Mesendoderm (in vitro differentiated cells): ENCODE measurements around the gene MRPL11.

Experiments
- DNase-seq: peaks from one replicate; pipeline ENCODE4 v3.0.0; 2013
- H2AK5ac ChIP-seq: 2 replicates; pipeline ENCODE4 v1.6.1; 2013; ENCODE audit warnings: low read length, inconsistent platforms
- H2BK120ac ChIP-seq: 2 replicates; pipeline ENCODE4 v1.6.1; 2013; ENCODE audit warnings: low read depth, mild to moderate bottlenecking, low read length, moderate library complexity, mixed read lengths
- H2BK15ac ChIP-seq: replicated peaks from 2 replicates; pipeline ENCODE4 v1.6.1; 2013; ENCODE audit warnings: low read depth, mild to moderate bottlenecking, moderate library complexity
- H2BK5ac ChIP-seq: 2 replicates; pipeline ENCODE4 v1.6.1; 2013; ENCODE audit warnings: low read length, inconsistent platforms
- H3K18ac ChIP-seq: 2 replicates; pipeline ENCODE4 v1.6.1; 2013; ENCODE audit warnings: mild to moderate bottlenecking, low read length, mixed read lengths
- H3K23ac ChIP-seq: one replicate; pipeline ENCODE4 v1.6.1; 2013; ENCODE audit warnings: low read length
- H3K27ac ChIP-seq: 2 replicates; pipeline ENCODE4 v1.5.1; 2013; ENCODE audit warnings: low read depth, mild to moderate bottlenecking, inconsistent platforms, low read length, moderate library complexity
- H3K27me3 ChIP-seq: 2 replicates; pipeline ENCODE4 v1.6.1; 2013; ENCODE audit warnings: low read length, control low read depth, mild to moderate bottlenecking, inconsistent platforms; ENCODE audit not compliant: insufficient read depth, poor library complexity
- H3K36me3 ChIP-seq: 2 replicates; pipeline ENCODE4 v1.6.1; 2013; ENCODE audit warnings: low read length, inconsistent platforms; ENCODE audit not compliant: control insufficient read depth, insufficient read depth
- H3K4ac ChIP-seq: one replicate; pipeline ENCODE4 v1.6.1; 2013; ENCODE audit warnings: low read depth, mild to moderate bottlenecking, low read length, moderate library complexity
- H3K4me1 ChIP-seq: 2 replicates; pipeline ENCODE4 v1.6.1; 2013; ENCODE audit warnings: low read depth, low read length, inconsistent platforms; ENCODE audit not compliant: control insufficient read depth
- H3K4me2 ChIP-seq: 2 replicates; pipeline ENCODE4 v1.6.1; 2013; ENCODE audit warnings: low read length
- H3K4me3 ChIP-seq: 2 replicates; pipeline ENCODE4 v1.5.1; 2013; ENCODE audit warnings: mild to moderate bottlenecking, low read length
- H3K56ac ChIP-seq: one replicate; pipeline ENCODE4 v1.6.1; 2013; ENCODE audit warnings: low read length
- H3K79me1 ChIP-seq: 2 replicates; pipeline ENCODE4 v1.6.1; 2013; ENCODE audit warnings: low read length, inconsistent platforms
- H3K79me2 ChIP-seq: 2 replicates; pipeline ENCODE4 v1.6.1; 2013; ENCODE audit warnings: mild to moderate bottlenecking, low read length; ENCODE audit not compliant: control insufficient read depth, insufficient read depth
- H3K9ac ChIP-seq: 2 replicates; pipeline ENCODE4 v1.6.1; 2013; ENCODE audit warnings: low read length, inconsistent platforms
- H4K5ac ChIP-seq: one replicate; pipeline ENCODE4 v1.6.1; 2013; ENCODE audit warnings: low read length
- H4K8ac ChIP-seq: one replicate; pipeline ENCODE4 v1.6.1; 2013; ENCODE audit warnings: low read depth, mild to moderate bottlenecking, control low read depth, low read length, moderate library complexity
- WGBS: extraction: QIAGEN DNeasy Blood & Tissue Kit; methylation state at CpG from one replicate; pipeline ENCODE4 v1.1.7; 2013; ENCODE audit warnings: low lambda C conversion rate, missing lambda C conversion rate; ENCODE audit not compliant: insufficient coverage; ENCODE audit errors: extremely low coverage; 5-methylcytosine and 5-hydroxymethylcytosine counted together

The MRPL11 gene

DNA sequence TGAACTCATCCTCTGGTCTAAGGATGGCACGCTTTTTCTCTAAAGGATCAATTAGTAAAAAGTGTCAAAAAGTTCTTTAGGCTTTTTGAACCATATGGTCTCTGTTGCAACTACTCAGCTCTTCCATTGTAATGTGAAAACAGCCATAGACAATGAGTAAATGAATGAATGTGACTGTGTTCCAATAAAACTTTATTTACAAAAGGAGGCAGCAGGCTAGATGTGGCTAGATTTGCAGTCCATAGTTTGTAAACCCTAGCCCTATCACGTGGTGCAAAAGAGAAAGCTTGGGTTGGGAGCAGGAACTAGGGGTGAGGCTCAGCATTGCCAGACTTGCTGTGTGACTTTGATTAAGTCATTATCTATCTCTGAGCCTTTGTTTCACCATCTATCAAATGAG is 23.2 kb downstream of the MRPL11 start:
- H3K27ac ChIP-seq = no peak overlapping the region
- H3K9ac ChIP-seq = no peak overlapping the region
- no peak overlapping the region for H3K4ac ChIP-seq
- H2AK5ac ChIP-seq = no peak overlapping the region
- H2BK120ac ChIP-seq = no peak overlapping the region
- H4K5ac ChIP-seq = no peak overlapping the region
- no CpG with 5 or more reads among the region's 2 CpGs for WGBS
- no peak overlapping the region for H3K23ac ChIP-seq
- H3K36me3 ChIP-seq = no peaks in the 10 kb centered on the region
- no peaks in the 10 kb centered on the region for H3K79me2 ChIP-seq
- no peak for DNase-seq
- no peak overlapping the region for H2BK5ac ChIP-seq
- no peak overlapping the region for H3K56ac ChIP-seq
- peaks cover 2% of the 10 kb centered on the region for H3K4me1 ChIP-seq
- no peak overlapping the region for H3K4me3 ChIP-seq
- no peak overlapping the region for H4K8ac ChIP-seq
- H3K79me1 ChIP-seq = no peaks in the 10 kb centered on the region
- H3K18ac ChIP-seq = no peak overlapping the region
- H3K27me3 ChIP-seq = peaks cover 12% of the 10 kb centered on the region
- H2BK15ac ChIP-seq = no peak overlapping the region
- H3K4me2 ChIP-seq = no peak overlapping the region

- no peak overlapping the region for H2BK15ac ChIP-seq
- H3K4me3 ChIP-seq = no peak overlapping the region
- no peaks in the 10 kb centered on the region for H3K4me1 ChIP-seq
- H3K4me2 ChIP-seq = no peak overlapping the region
- no peak overlapping the region for H2BK120ac ChIP-seq
- no peak overlapping the region for H4K8ac ChIP-seq
- H3K18ac ChIP-seq = no peak overlapping the region
- no peaks in the 10 kb centered on the region for H3K79me1 ChIP-seq
- H3K23ac ChIP-seq = no peak overlapping the region
- H3K4ac ChIP-seq = no peak overlapping the region
- DNase-seq = peak; percentile 75
- H3K56ac ChIP-seq = no peak overlapping the region
- H3K36me3 ChIP-seq = no peaks in the 10 kb centered on the region
- WGBS = no CpG with 5 or more reads among the region's 12 CpGs
- peaks cover 4% of the 10 kb centered on the region for H3K27me3 ChIP-seq
- no peak overlapping the region for H2BK5ac ChIP-seq
- H4K5ac ChIP-seq = no peak overlapping the region
- no peaks in the 10 kb centered on the region for H3K79me2 ChIP-seq
- H3K9ac ChIP-seq = no peak overlapping the region
- H3K27ac ChIP-seq = no peak overlapping the region
- H2AK5ac ChIP-seq = no peak overlapping the region
Measured at GRCh38 chr11:66414120-66414934, 24.3 kb downstream of the MRPL11 start.

DNA sequence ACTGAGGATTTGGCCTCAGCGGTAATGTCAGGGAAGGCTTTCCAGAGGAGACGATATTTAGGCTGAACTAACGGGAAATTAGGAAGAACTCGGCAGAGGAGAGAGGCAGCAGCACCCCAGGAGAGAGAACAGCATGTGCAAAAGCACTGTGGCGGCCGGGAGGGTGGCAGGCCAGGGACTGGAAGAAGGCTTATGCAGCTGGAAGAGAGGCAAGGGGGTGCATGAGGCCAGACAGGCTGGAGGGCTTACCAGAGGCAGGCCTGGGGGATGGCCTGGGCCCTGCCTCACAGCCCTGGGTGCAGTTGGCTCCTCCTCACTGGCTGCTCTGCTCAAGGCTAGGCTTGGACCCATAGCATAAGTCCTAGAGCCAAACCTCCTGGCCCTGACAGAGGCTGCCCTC is 25.5 kb downstream of the MRPL11 start:
- Histone ChIP-seq H3K4ac (no peak overlapping the region), H3K79me1 (no peaks in the 10 kb centered on the region), H2BK15ac (no peak overlapping the region), H4K8ac (no peak overlapping the region), H3K27me3 (no peaks in the 10 kb centered on the region), H3K36me3 (no peaks in the 10 kb centered on the region), H2BK5ac (no peak overlapping the region), H2AK5ac (no peak overlapping the region), H3K23ac (no peak overlapping the region), H3K9ac (no peak overlapping the region), H3K18ac (no peak overlapping the region), H3K79me2 (no peaks in the 10 kb centered on the region), H3K4me3 (no peak overlapping the region), H4K5ac (no peak overlapping the region), H3K4me1 (no peaks in the 10 kb centered on the region), H3K27ac (no peak overlapping the region), H3K56ac (no peak overlapping the region), H3K4me2 (no peak overlapping the region), H2BK120ac (no peak overlapping the region)
- WGBS = no CpG with 5 or more reads among the region's 6 CpGs
- no peak for DNase-seq

- Histone ChIP-seq H3K4me1 (no peaks in the 10 kb centered on the region), H3K4me2 (no peak overlapping the region), H4K8ac (no peak overlapping the region), H3K79me2 (no peaks in the 10 kb centered on the region), H3K4me3 (no peak overlapping the region), H3K79me1 (no peaks in the 10 kb centered on the region), H3K56ac (no peak overlapping the region), H3K27ac (no peak overlapping the region), H3K23ac (no peak overlapping the region), H2BK5ac (no peak overlapping the region), H2AK5ac (no peak overlapping the region), H3K9ac (no peak overlapping the region), H3K36me3 (no peaks in the 10 kb centered on the region), H2BK15ac (no peak overlapping the region), H3K4ac (no peak overlapping the region), H3K27me3 (no peaks in the 10 kb centered on the region), H2BK120ac (no peak overlapping the region), H3K18ac (no peak overlapping the region), H4K5ac (no peak overlapping the region)
- WGBS = no CpG with 5 or more reads among the region's 7 CpGs
- DNase-seq = no peak
Measured at GRCh38 chr11:66412110-66412509, 26.5 kb downstream of the MRPL11 start.

DNA sequence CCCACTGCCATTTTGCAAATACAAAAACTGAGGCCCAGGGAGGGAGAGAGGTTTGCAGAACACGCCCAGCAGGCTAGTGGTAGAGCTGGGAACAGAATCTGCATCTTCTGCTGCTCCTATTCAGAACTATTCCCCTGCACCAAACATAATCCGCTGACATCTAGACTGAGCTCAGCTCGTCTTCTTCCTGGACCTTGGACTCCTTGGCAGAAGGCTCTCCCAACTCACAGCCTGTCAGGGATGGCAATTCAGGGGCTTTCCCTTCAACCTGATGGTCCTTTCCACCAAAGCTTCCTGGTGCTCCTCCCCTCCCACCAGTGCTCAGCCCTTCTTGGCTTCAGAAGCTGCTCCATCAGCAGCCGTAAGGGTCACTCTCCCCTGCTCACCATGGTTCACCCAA is 27.3 kb downstream of the MRPL11 start:
- no peaks in the 10 kb centered on the region for H3K79me1 ChIP-seq
- H3K56ac ChIP-seq = no peak overlapping the region
- H2AK5ac ChIP-seq = no peak overlapping the region
- H3K79me2 ChIP-seq = no peaks in the 10 kb centered on the region
- H3K4ac ChIP-seq = no peak overlapping the region
- H3K23ac ChIP-seq = no peak overlapping the region
- no peaks in the 10 kb centered on the region for H3K36me3 ChIP-seq
- no peak overlapping the region for H2BK5ac ChIP-seq
- no peak overlapping the region for H3K9ac ChIP-seq
- H3K4me2 ChIP-seq = no peak overlapping the region
- no peak overlapping the region for H3K18ac ChIP-seq
- H4K8ac ChIP-seq = no peak overlapping the region
- no peak overlapping the region for H2BK120ac ChIP-seq
- no peak overlapping the region for H2BK15ac ChIP-seq
- H3K27me3 ChIP-seq = no peaks in the 10 kb centered on the region
- H4K5ac ChIP-seq = no peak overlapping the region
- WGBS = no CpG with 5 or more reads among the region's 4 CpGs
- H3K27ac ChIP-seq = no peak overlapping the region
- no peaks in the 10 kb centered on the region for H3K4me1 ChIP-seq
- no peak overlapping the region for H3K4me3 ChIP-seq
- DNase-seq = no peak

GRCh38 chr11:66410191-66410590 is 28.5 kb downstream of the MRPL11 start:
- no peak overlapping the region for H3K4me2 ChIP-seq
- H3K56ac ChIP-seq = no peak overlapping the region
- H4K8ac ChIP-seq = no peak overlapping the region
- no peak overlapping the region for H2AK5ac ChIP-seq
- no peak overlapping the region for H3K18ac ChIP-seq
- H3K27me3 ChIP-seq = no peaks in the 10 kb centered on the region
- no peaks in the 10 kb centered on the region for H3K79me2 ChIP-seq
- H3K27ac ChIP-seq = no peak overlapping the region
- no peak overlapping the region for H4K5ac ChIP-seq
- H3K4me3 ChIP-seq = no peak overlapping the region
- no peaks in the 10 kb centered on the region for H3K79me1 ChIP-seq
- H2BK15ac ChIP-seq = no peak overlapping the region
- WGBS = no CpG with 5 or more reads among the region's 12 CpGs
- H2BK120ac ChIP-seq = no peak overlapping the region
- H3K9ac ChIP-seq = no peak overlapping the region
- H3K4ac ChIP-seq = no peak overlapping the region
- no peaks in the 10 kb centered on the region for H3K4me1 ChIP-seq
- H3K23ac ChIP-seq = no peak overlapping the region
- no peak overlapping the region for H2BK5ac ChIP-seq
- DNase-seq = no peak
- no peaks in the 10 kb centered on the region for H3K36me3 ChIP-seq
